ENCODE data around the gene CCNT1. TPM values are rescaled to one million over a fixed set of nuclear protein-coding genes. Genes with fewer than 3 reads are reported as not detected.

Gene CCNT1
- total RNA-seq, 2 experiments from 2014 or later = 30.9 to 59.1 TPM

- Histone ChIP-seq H3K9me3 (ENCODE audit: low read length) (no peaks in the 10 kb centered on the region), H3K4me3 (ENCODE audit: low read depth, low read length, poor library complexity, severe bottlenecking) (no peak overlapping the region), H3K4me1 (ENCODE audit: insufficient read depth, low read length, poor library complexity, severe bottlenecking) (no peaks in the 10 kb centered on the region), H3K9me2 (ENCODE audit: insufficient read depth, low read length) (no peaks in the 10 kb centered on the region), H3K79me2 (ENCODE audit: insufficient read depth, low read depth, low read length) (peaks cover 38% of the 10 kb centered on the region; the same call in 1 of the 2 replicates), H3K4me2 (ENCODE audit: low read length) (no peak overlapping the region), H3K27ac (ENCODE audit: low read depth, low read length, poor library complexity, severe bottlenecking) (no peak overlapping the region), H3K36me3 (ENCODE audit: insufficient read depth, low read length) (peaks cover 94% of the 10 kb centered on the region), H2AFZ (ENCODE audit: low read length) (no peak overlapping the region), H4K20me1 (ENCODE audit: insufficient read depth, low read length) (no peaks in the 10 kb centered on the region)
- no peak for DNase-seq (ENCODE audit: low spot score)
- TF ChIP-seq CTCF (conservative IDR thresholded peaks at IDR 0.05; ENCODE audit: low read length) = no peak
- no peak for TF ChIP-seq EZH2phosphoT487 (IDR thresholded peaks at IDR 0.05; ENCODE audit: borderline replicate concordance, low read depth, low read length)
- TSS peak; percentile 19 for BruUV-seq (replicated peaks)
- intact Hi-C loops (cut with micrococcal nuclease; ENCODE audit: unreplicated experiment) = no loop called here
- CTCF ChIA-PET (ENCODE audit: unreplicated experiment) = interaction anchor here (0.6 kb wide), 1 partner anchor 266 kb away, joined by 3 read pairs; no protein-coding TSS in a partner anchor
- POLR2A ChIA-PET = interaction anchor here (1.0 kb wide), 1 partner anchor 19 kb away, joined by 4 read pairs; no protein-coding TSS in a partner anchor
Measured at GRCh38 chr12:48696626-48697025, 19.9 kb downstream of the CCNT1 start.

- H3K4me2 ChIP-seq (ENCODE audit: low read length) = no peak overlapping the region
- H3K27ac ChIP-seq (ENCODE audit: low read depth, low read length, poor library complexity, severe bottlenecking) = no peak overlapping the region
- peaks cover 96% of the 10 kb centered on the region for H3K36me3 ChIP-seq (ENCODE audit: insufficient read depth, low read length)
- intact Hi-C loops (cut with micrococcal nuclease; ENCODE audit: unreplicated experiment) = no loop called here
- no TSS peak for BruUV-seq (replicated peaks)
- H3K9me2 ChIP-seq (ENCODE audit: insufficient read depth, low read length) = no peaks in the 10 kb centered on the region
- no peaks in the 10 kb centered on the region for H3K9me3 ChIP-seq (ENCODE audit: low read length)
- H3K4me1 ChIP-seq (ENCODE audit: insufficient read depth, low read length, poor library complexity, severe bottlenecking) = no peaks in the 10 kb centered on the region
- no peak for DNase-seq (ENCODE audit: low spot score)
- H2AFZ ChIP-seq (ENCODE audit: low read length) = no peak overlapping the region
- H3K4me3 ChIP-seq (ENCODE audit: low read depth, low read length, poor library complexity, severe bottlenecking) = no peak overlapping the region
- TF ChIP-seq CTCF (conservative IDR thresholded peaks at IDR 0.05; ENCODE audit: low read length) (no peak), EZH2phosphoT487 (IDR thresholded peaks at IDR 0.05; ENCODE audit: borderline replicate concordance, low read depth, low read length) (no peak)
- POLR2A ChIA-PET = interaction anchor here (0.6 to 1.0 kb wide), 2 partner anchors 20 to 642 kb away, joined by 3 to 4 read pairs; no protein-coding TSS in a partner anchor
- CTCF ChIA-PET (ENCODE audit: unreplicated experiment) = interaction anchor here (0.6 kb wide), 1 partner anchor 267 kb away, joined by 3 read pairs; no protein-coding TSS in a partner anchor
- H4K20me1 ChIP-seq (ENCODE audit: insufficient read depth, low read length) = 0 out of 2 replicates have a peak, but pooled peaks cover under 1% of the 10 kb centered on the region
- H3K79me2 ChIP-seq (ENCODE audit: insufficient read depth, low read depth, low read length) = peaks cover 44% of the 10 kb centered on the region; the same call in 1 of the 2 replicates
Measured at GRCh38 chr12:48695859-48696258, 20.6 kb downstream of the CCNT1 start.

- no peak overlapping the region for H3K4me2 ChIP-seq (ENCODE audit: low read length)
- no peak for DNase-seq (ENCODE audit: low spot score)
- ChIA-PET POLR2A (no interaction called here), CTCF (ENCODE audit: unreplicated experiment) (no interaction called here)
- H3K4me1 ChIP-seq (ENCODE audit: insufficient read depth, low read length, poor library complexity, severe bottlenecking) = no peaks in the 10 kb centered on the region
- H4K20me1 ChIP-seq (ENCODE audit: insufficient read depth, low read length) = 0 out of 2 replicates have a peak, but pooled peaks cover 7% of the 10 kb centered on the region
- intact Hi-C loops (cut with micrococcal nuclease; ENCODE audit: unreplicated experiment) = no loop called here
- peaks cover 96% of the 10 kb centered on the region for H3K36me3 ChIP-seq (ENCODE audit: insufficient read depth, low read length)
- no peak overlapping the region for H2AFZ ChIP-seq (ENCODE audit: low read length)
- H3K9me2 ChIP-seq (ENCODE audit: insufficient read depth, low read length) = no peaks in the 10 kb centered on the region
- no TSS peak for BruUV-seq (replicated peaks)
- TF ChIP-seq EZH2phosphoT487 (IDR thresholded peaks at IDR 0.05; ENCODE audit: borderline replicate concordance, low read depth, low read length) (no peak), CTCF (conservative IDR thresholded peaks at IDR 0.05; ENCODE audit: low read length) (no peak)
- no peaks in the 10 kb centered on the region for H3K9me3 ChIP-seq (ENCODE audit: low read length)
- peaks cover 36% of the 10 kb centered on the region; the same call in 1 of the 2 replicates for H3K79me2 ChIP-seq (ENCODE audit: insufficient read depth, low read depth, low read length)
- H3K27ac ChIP-seq (ENCODE audit: low read depth, low read length, poor library complexity, severe bottlenecking) = no peak overlapping the region
- no peak overlapping the region for H3K4me3 ChIP-seq (ENCODE audit: low read depth, low read length, poor library complexity, severe bottlenecking)
Measured at GRCh38 chr12:48694038-48694437, 22.5 kb downstream of the CCNT1 start.
